ENCODE data around the gene PXMP2.

DNA sequence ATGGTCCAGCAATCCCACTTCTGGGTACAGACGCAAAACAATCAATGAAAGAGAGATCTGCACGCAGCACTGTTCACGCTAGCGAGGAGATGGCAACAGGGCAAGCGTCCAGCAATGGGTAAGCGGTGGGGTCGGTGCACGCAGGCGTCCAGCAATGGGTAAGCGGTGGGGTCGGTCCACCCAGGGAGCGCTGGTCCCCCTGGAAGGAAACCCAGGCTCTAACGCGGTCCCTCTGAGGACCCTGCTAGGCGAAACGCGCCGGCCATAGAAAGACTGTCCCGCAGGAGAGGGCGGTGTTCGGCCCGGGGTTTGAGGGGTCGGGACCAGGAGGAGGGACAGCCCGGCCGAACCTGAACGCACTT, 22.6 kb downstream of the PXMP2 start:
- TF ChIP-seq, protein P1, sequence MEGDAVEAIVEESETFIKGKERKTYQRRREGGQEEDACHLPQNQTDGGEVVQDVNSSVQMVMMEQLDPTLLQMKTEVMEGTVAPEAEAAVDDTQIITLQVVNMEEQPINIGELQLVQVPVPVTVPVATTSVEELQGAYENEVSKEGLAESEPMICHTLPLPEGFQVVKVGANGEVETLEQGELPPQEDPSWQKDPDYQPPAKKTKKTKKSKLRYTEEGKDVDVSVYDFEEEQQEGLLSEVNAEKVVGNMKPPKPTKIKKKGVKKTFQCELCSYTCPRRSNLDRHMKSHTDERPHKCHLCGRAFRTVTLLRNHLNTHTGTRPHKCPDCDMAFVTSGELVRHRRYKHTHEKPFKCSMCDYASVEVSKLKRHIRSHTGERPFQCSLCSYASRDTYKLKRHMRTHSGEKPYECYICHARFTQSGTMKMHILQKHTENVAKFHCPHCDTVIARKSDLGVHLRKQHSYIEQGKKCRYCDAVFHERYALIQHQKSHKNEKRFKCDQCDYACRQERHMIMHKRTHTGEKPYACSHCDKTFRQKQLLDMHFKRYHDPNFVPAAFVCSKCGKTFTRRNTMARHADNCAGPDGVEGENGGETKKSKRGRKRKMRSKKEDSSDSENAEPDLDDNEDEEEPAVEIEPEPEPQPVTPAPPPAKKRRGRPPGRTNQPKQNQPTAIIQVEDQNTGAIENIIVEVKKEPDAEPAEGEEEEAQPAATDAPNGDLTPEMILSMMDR (optimal IDR thresholded peaks at IDR 0.05 in 1 of 3, IDR thresholded peaks at IDR 0.05 in 1 of 3, conservative IDR thresholded peaks at IDR 0.05 in 1 of 3; ENCODE audit: extremely low read depth in 1 of 3, insufficient read depth in 2 of 3, low read length in 3 of 3) = no peak
- no peak for TF ChIP-seq EZH2 (IDR thresholded peaks at IDR 0.05; ENCODE audit: low read length)
